NCI-H2196 (cell line): ENCODE measurements around the gene ANXA7.
"Not testable (repeated sequence)": the region's sequence is repeated elsewhere in the genome, so short reads cannot be mapped to it uniquely, and the experiment has no call there.

Experiments
- DNase-seq: peaks from one replicate; lab custom pipeline; 2025; ENCODE audit not compliant: unreplicated experiment; lab: John Stamatoyannopoulos, UW

Gene ANXA7

GRCh38 chr10:73408061-73408460 is 5.8 kb downstream of the ANXA7 start:
- DNase-seq, result no peak

GRCh38 chr10:73407495-73407894 is 6.4 kb downstream of the ANXA7 start:
- DNase-seq, result no peak

- no peak for DNase-seq
These were observed 7.0 kb downstream of the ANXA7 start for GRCh38 chr10:73406846-73407245.

- no peak for DNase-seq
These were observed 8.3 kb downstream of the ANXA7 start for GRCh38 chr10:73405556-73405955.

GRCh38 chr10:73404690-73405089 is 9.2 kb downstream of the ANXA7 start:
- DNase-seq, result no peak

GRCh38 chr10:73401636-73402035 is 12.2 kb downstream of the ANXA7 start:
- no peak for DNase-seq

- no peak for DNase-seq
These were observed 14.8 kb downstream of the ANXA7 start for GRCh38 chr10:73399063-73399462.

- no peak for DNase-seq
These were observed 15.8 kb downstream of the ANXA7 start for GRCh38 chr10:73398024-73398423.

GRCh38 chr10:73394325-73394724 is 19.5 kb downstream of the ANXA7 start:
- not testable (repeated sequence) for DNase-seq

GRCh38 chr10:73388228-73388627 is 25.6 kb downstream of the ANXA7 start:
- DNase-seq, result no peak

GRCh38 chr10:73386583-73386982 is 27.3 kb downstream of the ANXA7 start:
- DNase-seq, result no peak

- DNase-seq, result no peak
These were observed 34.7 kb downstream of the ANXA7 start for GRCh38 chr10:73379064-73379748.

- no peak for DNase-seq
These were observed 37.2 kb downstream of the ANXA7 start for GRCh38 chr10:73376679-73377078.

- DNase-seq, result no peak
These were observed 45.6 kb downstream of the ANXA7 start for GRCh38 chr10:73368238-73368637.

- DNase-seq, result no peak
These were observed 47.2 kb downstream of the ANXA7 start for GRCh38 chr10:73366381-73367298.

- DNase-seq, result no peak
These were observed 48.9 kb downstream of the ANXA7 start for GRCh38 chr10:73364964-73365363.

- no peak for DNase-seq
These were observed 54.4 kb downstream of the ANXA7 start for GRCh38 chr10:73359492-73359891.

GRCh38 chr10:73358331-73359279 is 55.3 kb downstream of the ANXA7 start, which contains the start of gene CFAP70:
Gene CFAP70, minus strand, starts transcription at chr10:73358864. Its CDS starts 4,068 bp downstream, at chr10:73354796.
- DNase-seq, result no peak

GRCh38 chr10:73357821-73358220 is 56.0 kb downstream of the ANXA7 start:
- DNase-seq, result no peak

GRCh38 chr10:73357166-73357565 is 56.7 kb downstream of the ANXA7 start:
- no peak for DNase-seq

- no peak for DNase-seq
These were observed 69.6 kb downstream of the ANXA7 start for GRCh38 chr10:73344269-73344668.
